HCT116 (cell line): ENCODE data around the gene LYRM4. TPM values are rescaled to one million over a fixed set of nuclear protein-coding genes. Genes with fewer than 3 reads are reported as not detected.

ENCODE experiments used
- ATAC-seq: fragments of 200-7000 bp; cut with Tn5 transposase; 2 replicates; pipeline ENCODE4 v1.9.1; 2020; ENCODE audit warnings: mild to moderate bottlenecking, moderate library complexity
- BruUV-seq: library from RNA; stranded (reverse); fragments of 400-500 nt; replicated peaks from 2 replicates; lab custom pipeline; 2021; lab: Mats Ljungman, UMichigan
- CTCF ChIA-PET: fragments of 300-600 bp; sonication (Branson Sonifier 250); formaldehyde crosslinking; loops from one replicate; lab custom pipeline; 2021; ENCODE audit warnings: antibody characterized with exemption; lab: Charles Lee
- POLR2A ChIA-PET: fragments of 300-600, 350-600 bp; sonication (Branson Sonifier 250); formaldehyde crosslinking; loops from one replicate; lab custom pipeline; 2021; ENCODE audit warnings: antibody characterized with exemption; lab: Charles Lee
- RAD21 ChIA-PET, 2 experiments: fragments of 300-600 bp; sonication (Branson Sonifier 250); formaldehyde crosslinking; loops; one replicate each; lab custom pipeline; 2023; ENCODE audit warnings: low total read pairs in 2 of 2; ENCODE audit not compliant: uncharacterized antibody in 2 of 2, unreplicated experiment in 2 of 2, low non-redundant PET in 1 of 2; lab: Charles Lee
- DNase-seq: peaks from one replicate; pipeline ENCODE4 v3.0.0-alpha.2; 2010; ENCODE audit warnings: low read depth, low spot score
- H2AFZ ChIP-seq: fragments of 200-600 bp; shearing (Covaris generic), sonication (generic); 2 replicates; pipeline ENCODE4 v1.6.1; 2017; ENCODE audit warnings: low read depth, mixed run types, mixed read lengths, antibody characterized with exemption, low read length; ENCODE audit not compliant: poor library complexity, severe bottlenecking
- H3K27ac ChIP-seq: 2 replicates; pipeline ENCODE4 v1.5.1; 2012; ENCODE audit warnings: low read depth, low read length
- H3K27me3 ChIP-seq: fragments of 200-600 bp; sonication (generic); 2 replicates; pipeline ENCODE4 v1.6.1; 2016; ENCODE audit warnings: mixed run types, low read length, mixed read lengths; ENCODE audit not compliant: insufficient read depth
- H3K36me3 ChIP-seq, 2 experiments: fragments of 200-500 bp in 1 of 2; fragments of 200-600 bp in 1 of 2; sonication (Bioruptor generic) in 1 of 2; sonication (generic) in 1 of 2; 2 replicates each; pipeline versions ENCODE4 v1.5.1 to v1.6.1; 2014 to 2016; ENCODE audit warnings: low read length in 2 of 2, inconsistent platforms in 1 of 2, mixed read lengths in 1 of 2, mixed run types in 1 of 2; ENCODE audit not compliant: insufficient read depth in 2 of 2, control insufficient read depth in 1 of 2
- H3K4me1 ChIP-seq, 2 experiments: fragments of 200-600 bp in 1 of 2; sonication (generic) in 1 of 2; 2 replicates each; pipeline versions ENCODE4 v1.5.1 to v1.6.1; 2012 to 2017; ENCODE audit warnings: low read length in 2 of 2, inconsistent platforms in 1 of 2, mild to moderate bottlenecking in 1 of 2, mixed read lengths in 1 of 2, mixed run types in 1 of 2, moderate library complexity in 1 of 2; ENCODE audit not compliant: insufficient read depth in 2 of 2, control insufficient read depth in 1 of 2
- H3K4me2 ChIP-seq: fragments of 200-600 bp; sonication (generic); 2 replicates; pipeline ENCODE4 v1.6.1; 2017; ENCODE audit warnings: mixed run types, low read length, mixed read lengths
- H3K4me3 ChIP-seq, 2 experiments: fragments of 200-600 bp in 1 of 2; sonication (generic) in 1 of 2; replicated peaks in 1 of 2; 2 replicates each; pipeline ENCODE4 v1.5.1; 2011 to 2016; ENCODE audit warnings: low read length in 2 of 2, control low read depth in 1 of 2, low read depth in 1 of 2, mild to moderate bottlenecking in 1 of 2, mixed read lengths in 1 of 2, mixed run types in 1 of 2
- H3K79me2 ChIP-seq: fragments of 200-600 bp; sonication (generic); 2 replicates; pipeline ENCODE4 v1.6.1; 2017; ENCODE audit warnings: mild to moderate bottlenecking, mixed run types, low read length, moderate library complexity, mixed read lengths; ENCODE audit not compliant: insufficient read depth
- H3K9ac ChIP-seq: fragments of 200-600 bp; sonication (generic); 2 replicates; pipeline ENCODE4 v1.6.1; 2016; ENCODE audit warnings: low read length, mixed read lengths
- H3K9me2 ChIP-seq: fragments of 200-600 bp; sonication (generic), shearing (Covaris generic); 2 replicates; pipeline ENCODE4 v1.6.1; 2017; ENCODE audit warnings: mixed run types, mild to moderate bottlenecking, moderate library complexity; ENCODE audit not compliant: insufficient read depth
- H3K9me3 ChIP-seq, 2 experiments: fragments of 200-500 bp in 1 of 2; fragments of 200-600 bp in 1 of 2; sonication (Bioruptor generic) in 1 of 2; sonication (generic) in 1 of 2; 2 replicates each; pipeline ENCODE4 v1.6.1; 2014 to 2017; ENCODE audit warnings: low read length in 2 of 2, mixed read lengths in 2 of 2, inconsistent platforms in 1 of 2, low read depth in 1 of 2, mild to moderate bottlenecking in 1 of 2, mixed run types in 1 of 2, moderate library complexity in 1 of 2; ENCODE audit not compliant: control insufficient read depth in 1 of 2, insufficient read depth in 1 of 2
- H4K20me1 ChIP-seq: fragments of 200-600 bp; sonication (generic), shearing (Covaris generic); 2 replicates; pipeline ENCODE4 v1.6.1; 2017; ENCODE audit warnings: mixed run types, mild to moderate bottlenecking, moderate library complexity; ENCODE audit not compliant: insufficient read depth
- CBX3 ChIP-seq: IDR thresholded peaks from 2 replicates; pipeline ENCODE4 v1.6.1; 2012; ENCODE audit warnings: low read depth
- EGR1 ChIP-seq: IDR thresholded peaks from 2 replicates; pipeline ENCODE4 v1.6.1; 2012; ENCODE audit warnings: low read depth
- ELF1 ChIP-seq: IDR thresholded peaks from 2 replicates; pipeline ENCODE4 v1.6.1; 2012; ENCODE audit warnings: low read depth, borderline replicate concordance
- EZH2 ChIP-seq: fragments of 200-600 bp; sonication (generic); IDR thresholded peaks from 2 replicates; pipeline ENCODE4 v1.6.1; 2017; ENCODE audit warnings: antibody characterized with exemption, mixed run types
- EZH2phosphoT487 ChIP-seq: fragments of 200-600 bp; IDR thresholded peaks from 2 replicates; pipeline ENCODE4 v1.6.1; 2018; ENCODE audit warnings: antibody characterized with exemption, borderline replicate concordance
- FOSL1 ChIP-seq: IDR thresholded peaks from 2 replicates; pipeline ENCODE4 v1.6.1; 2012; ENCODE audit warnings: low read depth
- JUND ChIP-seq: IDR thresholded peaks from 2 replicates; pipeline ENCODE4 v1.6.1; 2012
- POLR2A ChIP-seq: IDR thresholded peaks from 2 replicates; pipeline ENCODE4 v1.7.0; 2011; ENCODE audit warnings: borderline replicate concordance; ENCODE audit not compliant: insufficient read depth, insufficient read length; ENCODE audit errors: extremely low read depth
- POLR2AphosphoS5 ChIP-seq: IDR thresholded peaks from 2 replicates; pipeline ENCODE4 v1.6.1; 2011; ENCODE audit warnings: mild to moderate bottlenecking, low read depth, low read length, moderate library complexity
- RAD21 ChIP-seq: IDR thresholded peaks from 2 replicates; pipeline ENCODE4 v1.6.1; 2012; ENCODE audit warnings: low read depth, mild to moderate bottlenecking
- REST ChIP-seq: IDR thresholded peaks from 2 replicates; pipeline ENCODE4 v1.6.1; 2012; ENCODE audit warnings: low read depth
- SP1 ChIP-seq: IDR thresholded peaks from 2 replicates; pipeline ENCODE4 v1.6.1; 2012; ENCODE audit warnings: low read depth
- TCF7L2 ChIP-seq: IDR thresholded peaks from 2 replicates; pipeline ENCODE4 v1.7.0; 2011; ENCODE audit warnings: borderline replicate concordance, inconsistent platforms; ENCODE audit not compliant: insufficient read depth, insufficient read length; ENCODE audit errors: extremely low read depth
- YY1 ChIP-seq: IDR thresholded peaks from 2 replicates; pipeline ENCODE4 v1.6.1; 2011; ENCODE audit warnings: low read length, low read depth, moderate library complexity, mild to moderate bottlenecking; ENCODE audit not compliant: insufficient replicate concordance; ENCODE audit errors: extremely low read depth
- ZBTB33 ChIP-seq: IDR thresholded peaks from 2 replicates; pipeline ENCODE4 v1.6.1; 2011; ENCODE audit warnings: mild to moderate bottlenecking, low read length, moderate library complexity; ENCODE audit not compliant: insufficient replicate concordance; ENCODE audit errors: extremely low read depth
- ZFX ChIP-seq: fragments of 450-650 bp; IDR thresholded peaks from 2 replicates; pipeline ENCODE4 v1.6.1; 2017
- ZNF274 ChIP-seq: fragments of 200-500 bp; sonication (Bioruptor generic); IDR thresholded peaks from 2 replicates; pipeline ENCODE4 v1.6.1; 2014; ENCODE audit warnings: mild to moderate bottlenecking, low read depth, low read length, inconsistent platforms
- intact Hi-C: fragments of 100-400 bp; cut with micrococcal nuclease; formaldehyde crosslinking; loops from 2 replicates; pipeline ENCODE4 v1.10.0; 2022
- total RNA-seq: library from RNA; stranded (reverse); gene quantifications from one replicate; pipeline ENCODE4 v1.2.1, GENCODE V29; 2021; ENCODE audit not compliant: unreplicated experiment

The LYRM4 gene
- total RNA-seq, 1 experiment from 2014 or later: 30.1 TPM

- BruUV-seq: no TSS peak
- Histone ChIP-seq H3K9ac (no peak overlapping the region), H3K9me3 (no peaks in the 10 kb centered on the region), H3K9me2 (no peaks in the 10 kb centered on the region), H3K4me3 (no peak overlapping the region), H3K36me3 (no peaks in the 10 kb centered on the region), H3K4me2 (no peak overlapping the region), H4K20me1 (no peaks in the 10 kb centered on the region), H3K27ac (no peak overlapping the region), H2AFZ (no peak overlapping the region), H3K4me1 (no peaks in the 10 kb centered on the region), H3K79me2 (peaks cover 14% of the 10 kb centered on the region; the same call in 1 of the 2 replicates), H3K27me3 (no peaks in the 10 kb centered on the region)
- POLR2A ChIA-PET: no interaction called here
- CTCF ChIA-PET: no interaction called here
- intact Hi-C loops: no loop called here
- TF ChIP-seq POLR2A (no peak), RAD21 (no peak)
- ATAC-seq: no peak
- DNase-seq: no peak
- RAD21 ChIA-PET: no interaction called here
These were observed 57.2 kb downstream of the LYRM4 start for GRCh38 chr6:5203546-5203945.

GRCh38 chr6:5202941-5203340 lies 57.8 kb downstream of the LYRM4 start:
- POLR2A ChIA-PET: no interaction called here
- H3K9ac ChIP-seq: no peak overlapping the region
- no peaks in the 10 kb centered on the region for H4K20me1 ChIP-seq
- CTCF ChIA-PET: no interaction called here
- no peak overlapping the region for H3K4me2 ChIP-seq
- no peak overlapping the region for H3K27ac ChIP-seq
- no peak for DNase-seq
- no peak for TF ChIP-seq YY1
- no peak for TF ChIP-seq EZH2phosphoT487
- no peak for TF ChIP-seq FOSL1
- no peak for TF ChIP-seq POLR2AphosphoS5
- TF ChIP-seq EGR1: no peak
- no peak for TF ChIP-seq CBX3
- TF ChIP-seq ZBTB33: no peak
- no peak for TF ChIP-seq ZFX
- no peak for TF ChIP-seq TCF7L2
- no peak for TF ChIP-seq SP1
- no peak for TF ChIP-seq ZNF274
- TF ChIP-seq REST: no peak
- TF ChIP-seq ELF1: no peak
- no peak for TF ChIP-seq RAD21
- no peak for TF ChIP-seq JUND
- no peak for TF ChIP-seq EZH2
- no peaks in the 10 kb centered on the region for H3K4me1 ChIP-seq
- RAD21 ChIA-PET: no interaction called here
- H3K36me3 ChIP-seq: no peaks in the 10 kb centered on the region
- H3K9me3 ChIP-seq: no peaks in the 10 kb centered on the region
- no peak for ATAC-seq
- intact Hi-C loops: no loop called here
- H3K4me3 ChIP-seq: no peak overlapping the region
- no peaks in the 10 kb centered on the region for H3K27me3 ChIP-seq
- H3K9me2 ChIP-seq: no peaks in the 10 kb centered on the region
- H2AFZ ChIP-seq: no peak overlapping the region
- H3K79me2 ChIP-seq: peaks cover 14% of the 10 kb centered on the region; the same call in 1 of the 2 replicates
- no TSS peak for BruUV-seq
